G401.6 (cell line): ENCODE measurements around the gene GCGR.

Experiments
- FAIRE-seq: peaks from 2 replicates; lab custom pipeline; 2012; peaks lifted over from hg19 to GRCh38; lab: Jason Lieb, UNC

Gene GCGR

DNA sequence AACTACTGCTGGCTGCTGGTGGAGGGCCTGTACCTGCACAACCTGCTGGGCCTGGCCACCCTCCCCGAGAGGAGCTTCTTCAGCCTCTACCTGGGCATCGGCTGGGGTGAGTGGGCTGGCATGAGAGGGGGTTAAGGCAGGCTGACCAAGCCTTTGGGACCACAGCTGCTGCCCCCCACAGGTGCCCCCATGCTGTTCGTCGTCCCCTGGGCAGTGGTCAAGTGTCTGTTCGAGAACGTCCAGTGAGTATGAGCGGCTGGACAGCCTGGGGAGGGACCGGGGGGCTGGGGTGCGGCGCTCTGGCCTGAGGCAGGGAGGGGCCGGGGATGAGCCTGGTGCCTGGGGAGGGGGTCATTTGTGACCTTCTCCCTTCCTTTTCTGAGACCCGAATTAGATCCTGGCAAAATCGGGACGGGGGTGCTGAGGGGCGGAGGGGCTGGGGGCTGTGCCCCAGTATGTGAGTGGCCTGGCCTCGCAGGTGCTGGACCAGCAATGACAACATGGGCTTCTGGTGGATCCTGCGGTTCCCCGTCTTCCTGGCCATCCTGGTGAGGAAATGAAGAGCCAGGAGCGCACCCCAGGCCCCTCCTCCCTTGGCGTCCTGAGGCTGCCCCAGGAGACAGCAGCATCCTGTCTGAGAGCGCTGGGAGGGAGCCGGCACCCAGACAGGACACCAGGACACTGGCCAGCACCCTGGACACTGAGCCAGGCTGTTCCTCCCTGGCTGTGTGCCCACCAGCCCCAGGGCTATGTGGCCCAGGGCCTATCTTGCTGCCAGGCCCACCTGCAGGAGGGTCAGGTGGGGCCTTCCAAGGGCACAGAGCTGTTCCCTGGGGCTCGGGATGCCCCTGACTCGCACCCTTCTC lies 8.0 kb downstream of the GCGR start:
- FAIRE-seq, result no peak

DNA sequence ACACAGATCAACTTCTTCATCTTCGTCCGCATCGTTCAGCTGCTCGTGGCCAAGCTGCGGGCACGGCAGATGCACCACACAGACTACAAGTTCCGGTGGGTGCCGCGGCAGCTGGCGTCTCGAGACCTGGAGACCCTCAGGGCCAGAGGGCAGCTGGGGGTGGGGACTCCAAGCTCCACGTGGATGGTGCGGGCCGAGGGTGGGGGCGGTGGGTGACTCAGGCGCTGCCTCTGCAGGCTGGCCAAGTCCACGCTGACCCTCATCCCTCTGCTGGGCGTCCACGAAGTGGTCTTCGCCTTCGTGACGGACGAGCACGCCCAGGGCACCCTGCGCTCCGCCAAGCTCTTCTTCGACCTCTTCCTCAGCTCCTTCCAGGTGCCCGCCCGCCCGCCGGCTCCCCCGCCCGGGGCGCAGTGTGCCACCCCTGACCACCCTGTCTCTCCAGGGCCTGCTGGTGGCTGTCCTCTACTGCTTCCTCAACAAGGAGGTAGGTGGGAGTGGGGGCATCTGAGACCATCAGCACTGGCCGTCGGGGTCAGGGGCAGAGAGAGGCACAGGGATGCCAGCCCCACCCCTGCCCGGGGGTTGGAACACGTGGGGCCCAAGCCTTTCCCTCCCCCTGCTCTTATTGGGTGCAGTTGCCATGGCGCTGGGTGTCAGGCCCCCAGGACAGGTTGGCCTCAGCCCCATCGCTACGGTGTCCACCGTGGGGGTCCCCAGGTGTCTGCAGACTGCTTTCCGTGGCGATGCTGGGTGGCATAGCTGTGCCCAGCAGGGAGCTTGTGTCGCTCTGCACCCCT lies 8.8 kb downstream of the GCGR start:
- no peak for FAIRE-seq

DNA sequence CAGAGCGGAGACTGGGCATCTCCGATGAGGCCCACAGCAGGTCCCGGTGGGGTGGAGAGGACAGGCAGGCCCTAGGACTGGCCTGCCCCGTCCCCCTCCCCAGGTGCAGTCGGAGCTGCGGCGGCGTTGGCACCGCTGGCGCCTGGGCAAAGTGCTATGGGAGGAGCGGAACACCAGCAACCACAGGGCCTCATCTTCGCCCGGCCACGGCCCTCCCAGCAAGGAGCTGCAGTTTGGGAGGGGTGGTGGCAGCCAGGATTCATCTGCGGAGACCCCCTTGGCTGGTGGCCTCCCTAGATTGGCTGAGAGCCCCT lies 9.4 kb downstream of the GCGR start:
- FAIRE-seq, result no peak

DNA sequence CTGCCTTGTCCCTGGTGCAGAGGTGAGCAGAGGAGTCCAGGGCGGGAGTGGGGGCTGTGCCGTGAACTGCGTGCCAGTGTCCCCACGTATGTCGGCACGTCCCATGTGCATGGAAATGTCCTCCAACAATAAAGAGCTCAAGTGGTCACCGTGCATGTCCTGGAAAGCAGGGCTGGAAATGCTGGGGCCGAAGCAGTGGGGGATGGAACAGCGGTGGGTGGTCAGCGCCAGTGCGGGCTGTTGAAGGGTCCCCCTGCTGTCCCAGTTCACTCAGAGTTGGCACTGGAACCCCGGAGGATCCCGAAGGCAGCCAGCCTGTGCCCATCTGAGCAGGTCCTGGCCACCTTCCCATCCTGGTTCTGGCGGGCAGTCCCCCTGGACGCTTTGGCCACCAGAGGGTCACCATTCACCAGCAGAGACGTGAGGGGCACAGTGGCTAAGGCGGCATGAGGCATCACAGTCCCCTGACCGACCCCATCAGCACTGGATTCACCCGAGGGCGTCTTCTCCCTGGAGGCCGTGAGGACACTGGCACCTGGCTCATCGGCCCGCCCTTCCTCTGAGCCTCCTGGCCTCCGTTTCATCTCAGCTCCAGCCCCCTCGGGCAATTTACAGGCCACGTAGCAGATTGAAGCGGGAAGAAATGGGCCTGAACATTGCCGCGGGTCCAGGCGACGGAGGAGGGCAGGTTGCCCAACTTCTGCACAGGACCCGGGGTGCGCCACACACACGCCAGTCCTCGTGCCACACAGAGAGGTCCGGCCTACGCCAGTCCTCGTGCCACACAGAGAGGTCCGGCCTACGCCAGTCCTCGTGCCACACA lies 10.1 kb downstream of the GCGR start:
- no peak for FAIRE-seq

DNA sequence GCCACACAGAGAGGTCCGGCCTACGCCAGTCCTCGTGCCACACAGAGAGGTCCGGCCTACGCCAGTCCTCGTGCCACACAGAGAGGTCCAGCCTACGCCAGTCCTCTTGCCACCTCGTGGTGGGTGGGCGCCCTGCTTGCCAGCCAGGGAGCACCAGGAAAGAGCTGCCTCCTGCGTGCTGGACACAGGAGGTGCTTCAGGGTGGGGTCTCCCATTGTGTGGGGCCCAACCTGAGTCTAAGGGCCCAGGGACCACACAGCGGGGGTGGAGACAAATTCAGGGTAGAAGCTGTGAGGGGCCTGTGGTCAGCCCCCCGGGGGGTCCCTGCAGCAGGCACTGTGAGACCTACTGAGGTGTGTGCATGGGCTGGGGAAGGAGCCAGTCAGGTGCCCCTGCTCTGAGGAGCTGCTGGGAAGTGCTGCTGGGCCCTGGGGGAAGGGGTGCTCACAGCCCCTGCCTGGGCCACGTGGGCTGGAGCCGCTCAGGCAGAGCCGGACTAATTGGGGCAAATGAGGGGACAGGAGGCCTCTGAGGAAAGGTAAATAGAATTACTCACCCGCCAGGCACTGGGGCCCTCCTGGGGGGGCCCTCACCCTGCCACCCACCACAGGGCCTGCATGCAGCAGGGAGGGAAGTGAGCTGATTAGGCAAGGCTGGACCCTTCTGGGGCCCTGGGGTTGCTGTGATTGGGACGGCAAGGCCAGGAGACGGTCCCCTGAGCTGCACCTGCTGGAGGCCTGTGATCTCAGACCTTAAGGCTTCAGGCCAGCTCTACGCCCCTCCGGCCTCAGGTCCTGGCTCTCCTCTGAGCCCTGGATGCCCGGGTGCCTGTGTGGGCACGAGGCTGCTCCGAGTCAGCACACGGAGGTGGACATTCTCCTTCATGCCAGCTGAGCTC lies 11.0 kb downstream of the GCGR start:
- FAIRE-seq, result no peak

DNA sequence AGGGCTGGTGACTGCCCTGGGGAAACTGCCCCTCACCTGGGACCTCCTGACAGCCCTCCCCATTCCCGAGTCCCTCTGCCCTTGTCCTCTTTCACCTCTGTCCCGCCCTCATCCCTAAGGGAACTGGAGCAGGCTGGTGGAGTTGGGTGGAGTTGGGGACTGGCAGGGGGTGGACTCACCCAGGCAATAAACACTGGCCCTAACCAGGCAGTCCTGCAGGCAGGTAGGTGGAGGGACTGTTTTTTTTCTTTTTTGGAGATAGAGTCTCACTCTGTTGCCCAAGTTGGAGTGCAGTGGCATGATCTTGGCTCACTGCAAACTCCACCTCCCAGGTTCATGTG lies 11.7 kb downstream of the GCGR start:
- no peak for FAIRE-seq

DNA sequence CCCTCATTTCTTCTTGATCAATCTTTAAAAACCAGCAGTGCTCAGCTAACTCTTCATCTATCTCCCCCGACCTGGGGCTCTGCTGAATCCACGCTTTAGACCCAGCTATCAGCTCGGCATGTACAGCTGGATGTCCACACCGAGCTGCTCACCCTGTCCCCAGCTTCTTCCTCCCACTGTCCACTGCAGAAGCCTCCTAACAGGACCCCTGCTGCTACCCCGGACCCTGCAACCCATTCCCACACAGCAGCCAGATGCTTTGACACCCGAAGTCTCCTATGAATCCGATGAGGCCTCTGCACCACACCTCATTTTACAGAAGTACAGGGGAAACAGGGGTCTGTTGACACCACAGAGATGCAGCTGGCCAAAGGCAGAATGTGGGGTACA lies 13.8 kb downstream of the GCGR start:
- no peak for FAIRE-seq

DNA sequence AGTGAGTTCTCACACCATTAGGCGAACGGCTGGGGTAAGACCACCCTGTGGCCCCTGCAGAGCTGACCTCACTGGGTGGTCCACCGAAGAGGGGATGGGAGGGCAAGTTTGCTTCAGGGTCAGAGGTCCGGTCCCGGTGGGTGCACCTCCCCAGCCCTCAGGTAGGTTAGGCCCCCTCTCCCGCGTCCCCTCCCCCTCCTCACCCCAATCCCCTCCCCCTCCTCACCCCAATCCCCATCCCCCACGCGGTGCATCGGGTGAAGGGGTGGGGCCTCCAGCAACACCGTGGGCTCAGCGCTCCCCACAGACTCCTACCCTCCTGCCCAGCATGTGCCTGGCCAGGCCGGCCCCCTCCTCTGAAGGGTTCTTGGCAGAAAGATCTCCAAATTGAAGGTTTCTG lies 15.8 kb downstream of the GCGR start:
- FAIRE-seq, result no peak

DNA sequence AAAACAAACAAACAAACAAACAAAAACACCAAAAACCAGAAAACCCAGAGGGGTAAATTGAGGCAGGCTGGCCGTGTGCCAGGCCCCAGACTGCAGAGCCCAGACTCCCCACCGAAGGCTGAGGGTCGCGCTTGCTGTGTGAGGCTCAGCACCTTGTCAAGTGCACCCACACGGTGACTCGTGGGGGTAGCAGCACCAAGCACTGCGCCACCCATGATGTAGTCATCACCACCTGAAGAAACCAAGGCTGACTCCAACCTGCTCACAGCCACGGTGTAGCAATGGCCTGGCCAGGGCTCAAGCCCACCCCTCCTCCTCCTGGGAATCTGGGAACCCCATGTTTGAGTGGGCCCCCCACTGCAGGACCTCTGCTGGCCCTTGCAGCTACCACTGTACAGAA lies 17.2 kb downstream of the GCGR start:
- no peak for FAIRE-seq

DNA sequence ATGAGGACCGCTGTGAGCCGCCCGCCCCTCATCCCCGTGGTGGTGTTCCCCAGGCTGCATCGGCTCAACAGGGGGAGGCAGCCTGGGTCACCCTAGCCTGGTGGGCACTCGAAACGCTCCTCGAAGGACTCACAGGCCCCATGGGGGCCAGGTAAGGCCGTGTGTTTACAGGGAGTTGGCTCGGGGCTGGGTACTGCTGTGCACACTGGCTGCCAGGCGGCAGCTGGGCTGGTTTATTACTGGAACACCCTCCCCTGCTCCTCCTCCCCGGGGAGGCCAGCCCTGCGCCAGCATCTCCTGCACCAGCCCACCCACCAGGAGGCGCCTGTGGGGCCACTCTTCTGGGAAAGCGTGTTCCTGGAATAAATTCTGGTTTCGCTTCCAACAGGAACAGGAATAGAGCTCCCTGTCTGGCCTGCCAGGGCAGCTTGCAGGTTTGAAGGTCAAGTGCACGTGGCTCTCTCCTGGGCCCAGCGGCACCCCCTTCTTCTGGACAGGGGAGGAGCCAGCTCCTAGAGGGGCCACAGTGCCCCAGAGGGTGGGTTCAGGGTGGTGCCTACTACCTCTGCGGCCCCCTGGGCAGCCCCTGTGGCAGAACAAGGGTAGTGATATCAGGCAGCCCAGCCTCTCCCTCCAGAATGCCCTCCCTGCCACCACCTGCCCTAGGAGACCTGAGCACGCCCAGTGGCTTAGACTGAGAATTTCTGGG lies 17.8 kb downstream of the GCGR start:
- FAIRE-seq, result no peak

DNA sequence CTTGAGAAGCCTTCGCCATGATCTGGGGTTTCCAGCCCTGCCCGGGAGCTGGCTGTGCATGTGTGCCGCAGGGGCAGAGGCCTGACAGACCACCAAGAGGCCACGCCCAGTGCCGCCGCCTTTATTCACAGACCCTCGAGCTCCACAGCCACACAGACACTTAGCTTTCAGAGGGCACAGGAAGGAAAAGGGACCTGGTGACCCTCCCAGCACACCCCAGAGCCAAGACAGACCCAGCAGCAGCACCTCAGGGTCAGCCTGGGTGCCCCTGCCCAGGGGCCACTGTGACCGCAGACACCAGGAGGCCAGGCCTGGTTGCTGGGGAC lies 18.3 kb downstream of the GCGR start:
- no peak for FAIRE-seq

DNA sequence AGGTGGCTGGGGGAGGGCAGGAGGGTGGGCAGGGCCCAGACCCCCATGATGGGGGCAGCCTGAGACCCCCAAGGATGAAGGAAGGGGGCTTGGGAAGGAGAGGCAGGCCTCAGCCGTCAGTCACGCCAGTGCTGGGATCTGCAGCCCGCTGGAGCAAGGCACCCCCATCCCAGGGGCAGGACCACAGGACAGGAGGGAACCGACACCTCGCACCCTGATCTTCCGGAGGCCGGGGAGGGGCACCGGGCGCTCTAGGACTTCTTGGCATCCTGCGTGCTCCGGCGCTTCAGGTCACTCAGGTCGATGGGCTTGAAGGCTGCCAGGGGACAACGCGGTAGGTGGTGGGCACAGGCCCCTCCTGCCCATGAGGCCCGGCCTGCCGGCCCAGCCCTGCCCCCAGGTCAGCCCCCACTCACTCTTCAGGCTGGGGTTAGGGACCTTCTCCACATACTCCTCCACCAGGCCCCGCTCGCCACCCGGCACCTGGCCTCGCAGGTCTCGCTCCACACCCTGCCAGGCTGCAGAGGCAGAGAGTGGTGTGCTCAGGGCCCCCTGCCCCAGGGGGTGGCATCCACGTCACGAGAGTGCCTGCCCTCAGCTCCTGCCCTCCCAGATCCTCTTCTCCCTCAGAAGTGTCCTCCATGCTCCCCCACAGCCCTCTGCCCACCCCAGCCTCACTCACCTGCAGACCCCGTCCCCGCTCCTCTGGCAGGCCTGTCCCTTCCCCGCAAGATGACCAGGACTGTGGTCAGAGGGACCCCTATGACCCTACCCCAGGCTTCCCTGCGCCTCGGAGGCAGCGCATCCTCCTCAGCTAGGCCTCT lies 19.3 kb downstream of the GCGR start:
- no peak for FAIRE-seq

DNA sequence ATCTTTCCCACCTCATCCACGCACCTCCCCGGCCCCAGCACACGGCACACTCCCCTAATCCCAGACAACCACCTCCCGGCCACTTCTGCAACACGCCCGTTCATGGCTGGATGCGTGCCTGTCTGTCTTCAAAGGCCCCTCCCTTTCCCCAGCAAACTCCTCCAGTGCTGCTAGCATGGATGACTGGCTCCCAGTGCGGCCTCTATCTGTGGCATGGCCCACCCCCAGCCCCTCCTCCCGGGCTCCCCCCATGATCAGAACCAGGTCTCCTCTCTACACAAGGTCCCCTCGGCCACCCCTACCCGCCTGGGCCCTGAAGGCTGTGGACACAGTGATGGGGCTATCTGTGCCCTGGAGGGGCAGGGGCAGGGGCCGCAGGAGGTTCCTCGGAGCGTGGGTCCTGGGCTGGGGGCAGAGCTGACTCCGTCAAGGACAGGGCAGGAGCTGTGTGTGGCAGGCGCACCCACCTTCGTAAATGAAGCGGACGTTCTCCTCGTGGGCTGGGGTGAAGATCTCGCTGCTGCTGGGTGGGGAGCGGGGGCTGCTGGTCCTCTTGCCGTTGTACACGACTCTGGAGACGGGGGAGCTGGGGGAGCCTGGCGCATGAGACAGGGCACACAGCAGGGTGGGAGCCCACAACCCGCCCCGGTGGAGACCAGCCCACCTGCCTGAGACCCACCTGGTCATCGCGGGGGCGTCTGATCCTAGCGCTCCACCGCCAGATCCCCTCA lies 20.0 kb downstream of the GCGR start:
- FAIRE-seq, result no peak

DNA sequence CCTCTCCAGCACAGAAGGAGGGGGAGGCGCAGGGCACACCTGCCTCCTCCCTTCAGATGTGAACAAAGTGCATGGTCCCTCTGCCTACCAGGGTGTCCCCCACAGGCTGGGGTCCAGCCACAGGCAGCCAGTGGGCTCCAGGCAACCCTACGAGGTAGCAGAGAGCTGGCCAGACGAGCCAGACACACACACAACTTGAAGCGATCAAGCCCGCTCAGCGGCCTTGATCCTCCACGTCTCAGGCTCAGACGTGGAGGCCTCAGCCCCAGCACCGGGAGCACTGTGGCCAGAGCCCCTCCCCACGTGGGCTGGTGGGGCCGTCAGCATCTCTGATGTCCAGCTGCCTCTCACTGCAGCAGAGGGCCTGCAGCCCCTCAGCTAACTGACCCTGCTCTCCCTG lies 20.6 kb downstream of the GCGR start:
- no peak for FAIRE-seq

DNA sequence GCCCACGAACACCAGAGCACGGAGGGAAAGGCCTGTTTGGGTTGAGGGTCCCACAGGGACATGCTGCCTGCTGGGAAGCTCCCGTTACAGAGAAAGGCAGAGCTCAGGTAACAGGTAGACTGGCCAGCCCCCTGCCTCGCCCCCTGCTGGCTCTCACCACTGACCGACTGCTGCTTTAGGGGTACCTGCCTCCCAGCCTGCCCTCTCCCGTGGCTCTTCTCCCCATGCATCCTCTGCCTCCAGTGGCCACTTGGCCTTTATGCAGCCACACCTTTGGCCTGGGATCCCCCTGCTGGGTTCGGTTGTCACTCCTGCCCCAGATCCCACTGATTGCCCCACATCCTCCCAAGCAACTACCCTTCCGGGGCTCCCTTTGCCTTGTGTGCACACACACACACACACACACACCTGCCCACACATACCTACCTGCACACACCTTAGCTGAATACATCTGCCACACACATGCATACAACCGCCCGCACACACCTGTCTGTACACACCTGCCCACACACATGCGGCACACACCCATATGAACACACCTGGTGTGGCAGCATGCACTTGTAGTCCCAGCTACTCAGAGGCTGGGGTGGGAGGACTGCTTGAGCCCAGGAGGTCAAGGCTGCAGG lies 22.0 kb downstream of the GCGR start:
- no peak for FAIRE-seq

DNA sequence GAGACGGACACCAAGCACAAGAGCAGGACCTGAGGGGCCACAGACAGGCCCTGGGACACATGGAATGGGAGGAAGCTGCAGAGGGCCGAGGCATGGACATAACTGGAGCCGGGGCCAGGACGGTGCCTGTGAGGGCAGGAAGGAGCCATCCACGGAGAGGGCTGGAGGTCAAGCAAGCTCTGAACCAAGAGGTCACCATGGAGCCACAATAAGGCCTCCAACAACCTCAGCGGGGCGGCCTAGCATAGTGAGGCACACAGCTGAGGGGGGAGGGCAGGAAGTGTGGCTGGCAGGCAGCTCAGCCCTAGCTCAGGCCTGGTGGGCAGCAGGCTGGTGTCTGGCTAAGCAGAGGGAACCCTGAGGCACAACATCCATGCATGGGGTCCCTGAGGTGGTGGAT lies 24.7 kb downstream of the GCGR start:
- FAIRE-seq, result no peak

DNA sequence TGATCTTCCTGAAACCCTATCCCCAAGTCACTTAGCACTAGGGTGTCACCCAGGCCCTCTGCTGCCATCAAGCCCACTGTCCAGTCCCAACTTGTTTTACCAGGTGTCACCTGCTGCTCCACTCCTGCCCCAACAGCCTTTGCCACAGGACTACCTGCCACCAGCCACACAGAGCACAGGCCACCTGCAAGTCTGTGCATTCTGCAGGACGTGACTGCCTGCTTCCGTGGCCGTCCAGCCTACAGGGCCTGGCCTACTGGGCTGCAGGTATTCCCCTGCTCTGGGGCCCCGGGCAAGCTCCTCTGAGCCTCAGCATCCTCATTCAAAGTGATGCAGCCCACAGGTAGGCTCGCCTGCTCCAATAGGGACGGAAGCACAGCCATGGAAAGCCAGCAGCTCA lies 25.9 kb downstream of the GCGR start:
- FAIRE-seq, result no peak

DNA sequence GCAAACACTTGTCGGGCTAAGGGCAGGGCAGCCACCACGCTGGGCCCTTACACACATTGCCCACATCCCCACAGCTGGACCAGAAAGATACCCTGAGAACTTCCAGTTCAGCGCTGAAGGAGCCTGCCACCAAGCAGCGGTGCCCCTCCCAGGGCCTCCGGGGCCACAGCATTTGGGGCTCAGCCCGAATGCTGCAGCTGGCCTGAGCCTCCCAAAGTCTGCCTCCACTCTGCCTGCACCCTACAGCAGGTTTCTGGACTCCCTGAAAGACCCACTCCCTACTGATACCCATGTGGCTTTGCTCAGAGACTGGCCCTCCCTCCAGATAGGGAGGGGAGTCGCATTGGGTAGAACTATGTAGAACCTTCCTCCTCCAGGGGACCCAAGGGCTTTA lies 27.6 kb downstream of the GCGR start:
- no peak for FAIRE-seq

DNA sequence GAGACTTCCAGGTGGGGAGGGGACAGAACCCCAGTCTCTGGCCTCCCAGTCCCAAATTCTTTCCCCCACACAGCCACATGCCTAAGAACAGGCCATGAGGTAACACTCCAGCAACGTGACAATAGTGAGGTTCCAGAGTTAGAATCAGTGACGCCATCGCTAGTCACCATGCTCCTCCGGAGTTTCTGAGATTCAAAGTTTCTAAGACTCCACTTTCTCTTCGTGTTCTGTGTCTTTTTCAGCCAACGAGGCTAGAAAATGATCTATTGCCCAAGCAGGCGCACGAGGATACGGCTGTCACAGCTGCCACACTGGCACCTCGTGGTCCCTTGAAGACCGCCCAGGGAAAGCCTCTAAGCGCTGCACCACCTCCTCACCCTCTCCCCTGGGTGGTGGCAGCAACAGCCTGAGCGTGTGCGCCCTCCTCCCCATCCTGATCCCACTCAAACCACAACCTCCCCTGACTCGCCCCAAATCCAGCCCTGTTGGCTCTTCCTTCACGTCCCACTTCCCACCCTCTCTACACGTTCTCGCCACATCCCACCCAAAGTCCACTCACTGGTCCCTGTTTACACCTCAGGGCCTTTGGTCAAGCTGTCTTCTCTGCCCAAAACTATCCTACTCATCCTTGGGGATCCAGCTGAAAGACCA lies 28.1 kb downstream of the GCGR start:
- FAIRE-seq, result no peak
